GM12878 (cell line): ENCODE data around the gene ETNK2. TPM values are rescaled to one million over a fixed set of nuclear protein-coding genes. Genes with fewer than 3 reads are reported as not detected.

ENCODE experiments used
- ATAC-seq: fragments of 200-7000 bp; cut with Tn5 transposase; 3 replicates; pipeline ENCODE4 v1.9.1; 2020; ENCODE audit warnings: mild to moderate bottlenecking, moderate library complexity
- BruUV-seq: library from RNA; stranded (reverse); fragments of 400-500 nt; replicated peaks from 2 replicates; lab custom pipeline; 2021; lab: Mats Ljungman, UMichigan
- CTCF ChIA-PET: fragments of 300-600 bp; sonication (Branson Sonifier 250); formaldehyde crosslinking; extraction: SDS; loops from one replicate; lab custom pipeline; 2021; ENCODE audit warnings: inconsistent platforms; lab: Yijun Ruan, JAX
- POLR2A ChIA-PET: fragments of 350-600 bp; formaldehyde crosslinking; extraction: SDS; loops from one replicate; lab custom pipeline; 2021; ENCODE audit warnings: inconsistent platforms; lab: Charles Lee
- RAD21 ChIA-PET: fragments of 300-600 bp; sonication (Branson Sonifier 250); formaldehyde crosslinking; loops from one replicate; lab custom pipeline; 2023; ENCODE audit warnings: antibody characterized with exemption; ENCODE audit not compliant: unreplicated experiment; lab: Charles Lee
- SMC1A ChIA-PET: fragments of 300-600 bp; sonication (Branson Sonifier 250); formaldehyde crosslinking; loops from one replicate; lab custom pipeline; 2023; ENCODE audit not compliant: unreplicated experiment, uncharacterized antibody; lab: Charles Lee
- DNase-seq: peaks from one replicate; pipeline ENCODE4 v3.0.0-alpha.2; 2011; ENCODE audit warnings: low read depth, low spot score
- FAIRE-seq: peaks from 3 replicates; lab custom pipeline; 2011; peaks lifted over from hg19 to GRCh38; lab: Jason Lieb, UNC
- H2AFZ ChIP-seq: 2 replicates; pipeline ENCODE4 v1.6.0; 2011; ENCODE audit warnings: low read depth, low read length, control low read depth; ENCODE audit not compliant: control insufficient read depth
- H3K27ac ChIP-seq: 2 replicates; pipeline ENCODE4 v1.5.1; 2011; ENCODE audit warnings: control low read depth; ENCODE audit not compliant: control insufficient read depth, insufficient read depth
- H3K27me3 ChIP-seq, 2 experiments: replicated peaks in 1 of 2; 2 replicates each; pipeline versions ENCODE4 v1.6.0 to v1.6.1; 2011; ENCODE audit warnings: low read length in 1 of 2; ENCODE audit not compliant: control insufficient read depth in 2 of 2, insufficient read depth in 2 of 2
- H3K36me3 ChIP-seq, 2 experiments: 2 replicates each; pipeline ENCODE4 v1.5.1; 2011; ENCODE audit warnings: low read length in 1 of 2; ENCODE audit not compliant: control insufficient read depth in 2 of 2, insufficient read depth in 2 of 2
- H3K4me1 ChIP-seq: 2 replicates; pipeline ENCODE4 v1.6.1; 2011; ENCODE audit warnings: mild to moderate bottlenecking, low read length, moderate library complexity, mixed read lengths; ENCODE audit not compliant: control insufficient read depth, insufficient read depth
- H3K4me2 ChIP-seq: 2 replicates; pipeline ENCODE4 v1.6.0; 2011; ENCODE audit warnings: control low read depth; ENCODE audit not compliant: control insufficient read depth, insufficient read depth
- H3K4me3 ChIP-seq: fragments of 200-600 bp; sonication (generic); 2 replicates; pipeline ENCODE4 v1.5.1; 2016
- H3K79me2 ChIP-seq: 2 replicates; pipeline ENCODE4 v1.6.0; 2011; ENCODE audit warnings: low read length; ENCODE audit not compliant: control insufficient read depth, insufficient read depth
- H3K9ac ChIP-seq: 2 replicates; pipeline ENCODE4 v1.8.0; 2011; ENCODE audit warnings: low read length, control low read depth, mixed read lengths; ENCODE audit not compliant: control insufficient read depth, insufficient read depth
- H3K9me3 ChIP-seq: replicated peaks from 3 replicates; pipeline ENCODE4 v1.5.1; 2011; ENCODE audit warnings: mild to moderate bottlenecking, low read length; ENCODE audit not compliant: control insufficient read depth, insufficient read depth
- H4K20me1 ChIP-seq: 2 replicates; pipeline ENCODE4 v1.6.0; 2011; ENCODE audit not compliant: control insufficient read depth, insufficient read depth
- ATF3 ChIP-seq: IDR thresholded peaks from 2 replicates; pipeline ENCODE4 v1.6.1; 2011; ENCODE audit warnings: low read depth, mild to moderate bottlenecking, low read length, moderate library complexity, borderline replicate concordance; ENCODE audit errors: extremely low read depth
- ATF7 ChIP-seq: fragments of 450-650 bp; IDR thresholded peaks from 2 replicates; pipeline ENCODE4 v1.6.1; 2016; ENCODE audit warnings: low read depth, mild to moderate bottlenecking
- CREB1 ChIP-seq: IDR thresholded peaks from 2 replicates; pipeline ENCODE4 v1.6.1; 2012; ENCODE audit warnings: low read depth, mild to moderate bottlenecking, inconsistent platforms
- E2F4 ChIP-seq: IDR thresholded peaks from 2 replicates; pipeline ENCODE4 v1.6.1; 2012; ENCODE audit warnings: low read depth, low read length, improper control_type of control experiment
- EP300 ChIP-seq, 2 experiments: fragments of 150-350 bp in 1 of 2; IDR thresholded peaks; 2 replicates each; pipeline ENCODE4 v1.6.1; 2011 to 2012; ENCODE audit warnings: low read depth in 2 of 2, low read length in 2 of 2, borderline replicate concordance in 1 of 2, improper control_type of control experiment in 1 of 2, inconsistent platforms in 1 of 2; ENCODE audit not compliant: control insufficient read depth in 1 of 2
- KLF5 ChIP-seq: fragments of 450-650 bp; IDR thresholded peaks from 2 replicates; pipeline ENCODE4 v1.6.1; 2014; ENCODE audit warnings: mild to moderate bottlenecking; ENCODE audit not compliant: partially characterized antibody
- MEF2A ChIP-seq: IDR thresholded peaks from 2 replicates; pipeline ENCODE4 v1.6.1; 2011; ENCODE audit warnings: low read depth, mild to moderate bottlenecking, low read length, moderate library complexity; ENCODE audit not compliant: insufficient read depth
- NFIC ChIP-seq: IDR thresholded peaks from 2 replicates; pipeline ENCODE4 v1.6.1; 2012; ENCODE audit warnings: low read depth, mild to moderate bottlenecking, inconsistent platforms, low read length, moderate library complexity
- RAD21 ChIP-seq: IDR thresholded peaks from 2 replicates; pipeline ENCODE4 v1.6.1; 2011; ENCODE audit warnings: mild to moderate bottlenecking, low read depth, low read length, moderate library complexity; ENCODE audit not compliant: insufficient read depth
- SMAD1 ChIP-seq: fragments of 450-650 bp; IDR thresholded peaks from 2 replicates; pipeline ENCODE4 v1.6.1; 2018; ENCODE audit warnings: mild to moderate bottlenecking, low read depth; ENCODE audit not compliant: partially characterized antibody
- STAT3 ChIP-seq: IDR thresholded peaks from 2 replicates; pipeline ENCODE4 v1.6.1; 2011; ENCODE audit warnings: low read depth, low read length, improper control_type of control experiment
- ZNF207 ChIP-seq: fragments of 450-650 bp; IDR thresholded peaks from 2 replicates; pipeline ENCODE4 v1.6.1; 2014; ENCODE audit warnings: antibody characterized with exemption, mild to moderate bottlenecking, borderline replicate concordance
- WGBS: methylation state at CpG from one replicate; pipeline ENCODE4 v1.1.6; 2016; ENCODE audit warnings: low lambda C conversion rate; ENCODE audit not compliant: insufficient replicate concordance, insufficient coverage; ENCODE audit errors: missing lambda C conversion rate; 5-methylcytosine and 5-hydroxymethylcytosine counted together
- in situ Hi-C: fragments of 300-500 bp; cut with MboI; formaldehyde crosslinking; loops from 9 replicates; pipeline ENCODE4 v1.14.3; 2018; ENCODE audit warnings: mixed read lengths
- intact Hi-C: fragments of 100-400 bp; cut with micrococcal nuclease; formaldehyde crosslinking; loops from one replicate; pipeline ENCODE4 v1.14.2; 2022; ENCODE audit not compliant: unreplicated experiment
- polyA plus RNA-seq, 11 experiments: library from polyadenylated mRNA; depleted of rRNA in 4 of 11; unstranded in 6 of 11; stranded (reverse) in 5 of 11; fragments of >200 nt; fragmentation: Nextera tagmentation in 4 of 11; fragmentation: Illumina TruSeq in 1 of 11; extraction: Ambion mirVana in 4 of 11; extraction: Trizol in 1 of 11; gene quantifications; 1 replicate in 1 of 11; 2 replicates in 10 of 11; pipeline versions ENCODE4 v1.2.1 to v1.2.3, GENCODE V29; 2011 to 2016; ENCODE audit warnings: inconsistent platforms in 2 of 11, missing spikeins in 2 of 11, low read depth in 1 of 11
- total RNA-seq, 4 experiments: library from RNA; depleted of rRNA in 3 of 4; stranded (reverse); fragments of >200 nt in 3 of 4; fragmentation: Illumina TruSeq in 1 of 4; extraction: Trizol in 1 of 4; gene quantifications; 2 replicates each; pipeline versions ENCODE4 v1.2.1 to v1.2.3, GENCODE V29; 2013 to 2021
- TF ChIP-seq, protein P1 (sequence below): fragments of 450-650 bp; IDR thresholded peaks from 2 replicates; pipeline ENCODE4 v1.6.1; 2017; ENCODE audit warnings: mild to moderate bottlenecking, moderate library complexity
- TF ChIP-seq, protein P2 (sequence below): fragments of 150-350 bp; IDR thresholded peaks from 2 replicates; pipeline ENCODE4 v1.6.1; 2016; ENCODE audit warnings: low read depth, low read length

Gene ETNK2
- total and polyA plus RNA-seq, 10 of the 15 experiments (the other 5 are each of a cell fraction or from before 2014, with no cell fraction given) = 0.14 TPM; not detected in 9

DNA sequence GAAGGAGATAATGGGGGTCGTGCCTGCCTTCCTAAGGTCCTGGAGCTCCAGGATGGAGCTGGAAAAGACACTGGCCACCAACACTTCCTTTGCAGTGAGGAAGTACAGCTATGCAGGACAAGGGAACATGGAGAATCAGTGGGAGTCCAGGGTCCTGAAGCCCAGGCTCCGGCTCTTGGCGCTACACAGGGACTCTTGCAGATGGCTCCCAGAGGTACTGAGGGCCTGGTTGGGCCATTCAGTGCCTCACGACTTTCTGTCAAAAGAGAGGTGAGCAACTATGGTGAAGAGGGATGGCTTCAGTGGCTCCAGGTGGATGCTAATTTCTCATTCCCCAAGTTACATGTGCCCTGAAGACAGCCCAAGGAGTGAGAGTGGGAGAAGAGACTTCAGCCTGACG, 1.8 kb upstream of the ETNK2 start:
- Histone ChIP-seq H3K79me2 (no peaks in the 10 kb centered on the region), H3K4me3 (no peak overlapping the region), H3K4me1 (no peaks in the 10 kb centered on the region), H3K27me3 (peaks cover 3 to 5% of the 10 kb centered on the region in 2 experiments; a peak in 3 of 4 replicates), H3K36me3 (no peaks in the 10 kb centered on the region), H3K9me3 (no peaks in the 10 kb centered on the region), H3K27ac (no peak overlapping the region), H3K4me2 (no peak overlapping the region), H3K9ac (no peak overlapping the region), H2AFZ (no peak overlapping the region), H4K20me1 (no peaks in the 10 kb centered on the region)
- ChIA-PET CTCF (interaction anchor here (0.8 to 1.4 kb wide), 4 partner anchors 25 to 245 kb away, joined by 3 to 4 read pairs (median 3); no protein-coding TSS in a partner anchor), SMC1A (no interaction called here), POLR2A (no interaction called here), RAD21 (no interaction called here)
- ATAC-seq = no peak
- FAIRE-seq = no peak
- intact Hi-C loops (no loop called here), in situ Hi-C loops (no loop called here)
- BruUV-seq = no TSS peak
- WGBS = 23% methylated on average over 5 of the region's 5 CpGs
- no peak for DNase-seq
- TF ChIP-seq EP300 (IDR thresholded peaks at IDR 0.05; ENCODE audit: borderline replicate concordance in 1 of 2, control insufficient read depth in 1 of 2, low read depth in 2 of 2, low read length in 2 of 2) (no peak), CREB1 (no peak), RAD21 (no peak), SMAD1 (no peak), E2F4 (no peak), NFIC (no peak), MEF2A (no peak), ZNF207 (no peak), KLF5 (no peak), ATF3 (no peak), STAT3 (no peak), ATF7 (no peak)
- TF ChIP-seq, protein P1, sequence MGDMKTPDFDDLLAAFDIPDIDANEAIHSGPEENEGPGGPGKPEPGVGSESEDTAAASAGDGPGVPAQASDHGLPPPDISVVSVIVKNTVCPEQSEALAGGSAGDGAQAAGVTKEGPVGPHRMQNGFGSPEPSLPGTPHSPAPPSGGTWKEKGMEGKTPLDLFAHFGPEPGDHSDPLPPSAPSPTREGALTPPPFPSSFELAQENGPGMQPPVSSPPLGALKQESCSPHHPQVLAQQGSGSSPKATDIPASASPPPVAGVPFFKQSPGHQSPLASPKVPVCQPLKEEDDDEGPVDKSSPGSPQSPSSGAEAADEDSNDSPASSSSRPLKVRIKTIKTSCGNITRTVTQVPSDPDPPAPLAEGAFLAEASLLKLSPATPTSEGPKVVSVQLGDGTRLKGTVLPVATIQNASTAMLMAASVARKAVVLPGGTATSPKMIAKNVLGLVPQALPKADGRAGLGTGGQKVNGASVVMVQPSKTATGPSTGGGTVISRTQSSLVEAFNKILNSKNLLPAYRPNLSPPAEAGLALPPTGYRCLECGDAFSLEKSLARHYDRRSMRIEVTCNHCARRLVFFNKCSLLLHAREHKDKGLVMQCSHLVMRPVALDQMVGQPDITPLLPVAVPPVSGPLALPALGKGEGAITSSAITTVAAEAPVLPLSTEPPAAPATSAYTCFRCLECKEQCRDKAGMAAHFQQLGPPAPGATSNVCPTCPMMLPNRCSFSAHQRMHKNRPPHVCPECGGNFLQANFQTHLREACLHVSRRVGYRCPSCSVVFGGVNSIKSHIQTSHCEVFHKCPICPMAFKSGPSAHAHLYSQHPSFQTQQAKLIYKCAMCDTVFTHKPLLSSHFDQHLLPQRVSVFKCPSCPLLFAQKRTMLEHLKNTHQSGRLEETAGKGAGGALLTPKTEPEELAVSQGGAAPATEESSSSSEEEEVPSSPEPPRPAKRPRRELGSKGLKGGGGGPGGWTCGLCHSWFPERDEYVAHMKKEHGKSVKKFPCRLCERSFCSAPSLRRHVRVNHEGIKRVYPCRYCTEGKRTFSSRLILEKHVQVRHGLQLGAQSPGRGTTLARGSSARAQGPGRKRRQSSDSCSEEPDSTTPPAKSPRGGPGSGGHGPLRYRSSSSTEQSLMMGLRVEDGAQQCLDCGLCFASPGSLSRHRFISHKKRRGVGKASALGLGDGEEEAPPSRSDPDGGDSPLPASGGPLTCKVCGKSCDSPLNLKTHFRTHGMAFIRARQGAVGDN = no peak
- TF ChIP-seq, protein P2, sequence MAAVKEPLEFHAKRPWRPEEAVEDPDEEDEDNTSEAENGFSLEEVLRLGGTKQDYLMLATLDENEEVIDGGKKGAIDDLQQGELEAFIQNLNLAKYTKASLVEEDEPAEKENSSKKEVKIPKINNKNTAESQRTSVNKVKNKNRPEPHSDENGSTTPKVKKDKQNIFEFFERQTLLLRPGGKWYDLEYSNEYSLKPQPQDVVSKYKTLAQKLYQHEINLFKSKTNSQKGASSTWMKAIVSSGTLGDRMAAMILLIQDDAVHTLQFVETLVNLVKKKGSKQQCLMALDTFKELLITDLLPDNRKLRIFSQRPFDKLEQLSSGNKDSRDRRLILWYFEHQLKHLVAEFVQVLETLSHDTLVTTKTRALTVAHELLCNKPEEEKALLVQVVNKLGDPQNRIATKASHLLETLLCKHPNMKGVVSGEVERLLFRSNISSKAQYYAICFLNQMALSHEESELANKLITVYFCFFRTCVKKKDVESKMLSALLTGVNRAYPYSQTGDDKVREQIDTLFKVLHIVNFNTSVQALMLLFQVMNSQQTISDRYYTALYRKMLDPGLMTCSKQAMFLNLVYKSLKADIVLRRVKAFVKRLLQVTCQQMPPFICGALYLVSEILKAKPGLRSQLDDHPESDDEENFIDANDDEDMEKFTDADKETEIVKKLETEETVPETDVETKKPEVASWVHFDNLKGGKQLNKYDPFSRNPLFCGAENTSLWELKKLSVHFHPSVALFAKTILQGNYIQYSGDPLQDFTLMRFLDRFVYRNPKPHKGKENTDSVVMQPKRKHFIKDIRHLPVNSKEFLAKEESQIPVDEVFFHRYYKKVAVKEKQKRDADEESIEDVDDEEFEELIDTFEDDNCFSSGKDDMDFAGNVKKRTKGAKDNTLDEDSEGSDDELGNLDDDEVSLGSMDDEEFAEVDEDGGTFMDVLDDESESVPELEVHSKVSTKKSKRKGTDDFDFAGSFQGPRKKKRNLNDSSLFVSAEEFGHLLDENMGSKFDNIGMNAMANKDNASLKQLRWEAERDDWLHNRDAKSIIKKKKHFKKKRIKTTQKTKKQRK = no peak
